Activated CD8-positive, alpha-beta memory T cell treated with anti-CD3 and anti-CD28 coated beads, Interleukin-2, amount 10 ng/mL, durations not matched to agents 7 days and 5 days (primary cell): ENCODE data around the gene HELZ. TPM values are rescaled to one million over a fixed set of nuclear protein-coding genes. Genes with fewer than 3 reads are reported as not detected.
"Not testable (repeated sequence)": the region's sequence is repeated elsewhere in the genome, so short reads cannot be mapped to it uniquely, and the experiment has no call there.

Experiments used
- ATAC-seq: fragments of 150-1000 bp; cut with Tn5 transposase; one replicate; pipeline ENCODE4 v1.10.0; 2021; ENCODE audit warnings: moderate library complexity
- CTCF ChIA-PET: fragments of 350-600 bp; sonication (Branson Sonifier 250); formaldehyde crosslinking; loops from one replicate; lab custom pipeline; 2021; ENCODE audit warnings: antibody characterized with exemption; lab: Charles Lee
- DNase-seq: peaks from one replicate; pipeline ENCODE4 v3.0.0-alpha.2; 2020
- H3K27ac Mint-ChIP-seq: one replicate; pipeline ENCODE4 v1.8.0; 2021; ENCODE audit warnings: mild to moderate bottlenecking, mixed read lengths
- H3K27me3 Mint-ChIP-seq: one replicate; pipeline ENCODE4 v1.8.0; 2021; ENCODE audit warnings: mixed read lengths
- H3K36me3 Mint-ChIP-seq: one replicate; pipeline ENCODE4 v1.8.0; 2021; ENCODE audit warnings: mild to moderate bottlenecking, mixed read lengths
- H3K4me1 Mint-ChIP-seq: one replicate; pipeline ENCODE4 v1.8.0; 2021; ENCODE audit warnings: mixed read lengths
- H3K4me3 Mint-ChIP-seq: one replicate; pipeline ENCODE4 v1.8.0; 2021; ENCODE audit warnings: mild to moderate bottlenecking, moderate library complexity, mixed read lengths
- H3K9me3 Mint-ChIP-seq: one replicate; pipeline ENCODE4 v1.8.0; 2022; ENCODE audit warnings: low read depth, mixed read lengths
- total RNA-seq, 2 experiments: library from RNA; stranded (reverse); gene quantifications; one replicate each; pipeline ENCODE4 v1.2.3, GENCODE V29; 2021

The HELZ gene
- total RNA-seq, 2 experiments from 2014 or later: 77.5 to 102 TPM

GRCh38 chr17:67260170-67260987, 15.4 kb upstream of the HELZ start:
- ATAC-seq: no peak
- DNase-seq: no peak
- Mint-ChIP-seq H3K27me3 (no peaks in the 10 kb centered on the region), H3K36me3 (peaks cover 20% of the 10 kb centered on the region), H3K9me3 (peaks cover 2% of the 10 kb centered on the region), H3K4me3 (no peak overlapping the region), H3K4me1 (peaks cover 48% of the 10 kb centered on the region), H3K27ac (peak overlapping the region; percentile 68)
- CTCF ChIA-PET: no interaction called here

GRCh38 chr17:67258821-67259468, 13.9 kb upstream of the HELZ start:
- CTCF ChIA-PET: interaction anchor here (0.8 to 2.5 kb wide), 7 partner anchors 11 to 117 kb away, joined by 3 to 11 read pairs (median 4); partner anchors contain the start of gene HELZ
- H3K4me1 Mint-ChIP-seq: peaks cover 48% of the 10 kb centered on the region
- H3K9me3 Mint-ChIP-seq: peaks cover 2% of the 10 kb centered on the region
- peak overlapping the region; percentile 84 for H3K27ac Mint-ChIP-seq
- H3K36me3 Mint-ChIP-seq: peaks cover 20% of the 10 kb centered on the region
- peak; percentile 83 for DNase-seq
- no peaks in the 10 kb centered on the region for H3K27me3 Mint-ChIP-seq
- ATAC-seq: peak; percentile 61
- peak overlapping the region; percentile 53 for H3K4me3 Mint-ChIP-seq

GRCh38 chr17:67256075-67256732, 11.2 kb upstream of the HELZ start:
- peaks cover 2% of the 10 kb centered on the region for H3K9me3 Mint-ChIP-seq
- peaks cover 20% of the 10 kb centered on the region for H3K36me3 Mint-ChIP-seq

GRCh38 chr17:67253384-67253783, 8.4 kb upstream of the HELZ start:
- CTCF ChIA-PET: no interaction called here
- H3K4me1 Mint-ChIP-seq: peaks cover 31% of the 10 kb centered on the region
- H3K36me3 Mint-ChIP-seq: peaks cover 13% of the 10 kb centered on the region
- ATAC-seq (no peak), DNase-seq (no peak)
- H3K9me3 Mint-ChIP-seq: peaks cover 2% of the 10 kb centered on the region
- no peak overlapping the region for H3K27ac Mint-ChIP-seq
- H3K4me3 Mint-ChIP-seq: no peak overlapping the region
- no peaks in the 10 kb centered on the region for H3K27me3 Mint-ChIP-seq

More at GRCh38 chr17:67256075-67256732, 11.2 kb upstream of the HELZ start:
- Mint-ChIP-seq H3K4me1 (peaks cover 49% of the 10 kb centered on the region), H3K27me3 (no peaks in the 10 kb centered on the region), H3K27ac (peak overlapping the region; percentile 32), H3K4me3 (no peak overlapping the region)
- ATAC-seq: no peak
- no peak for DNase-seq
- CTCF ChIA-PET: interaction anchor here (1.2 to 2.5 kb wide), 3 partner anchors 8 to 11 kb away, joined by 3 to 11 read pairs (median 3); no protein-coding TSS in a partner anchor

- ATAC-seq, H3K4me3 Mint-ChIP-seq, CTCF ChIA-PET, H3K27me3 Mint-ChIP-seq, H3K27ac Mint-ChIP-seq, H3K9me3 Mint-ChIP-seq, DNase-seq: not testable (repeated sequence)
- H3K36me3 Mint-ChIP-seq: peaks cover 17% of the 10 kb centered on the region
- H3K4me1 Mint-ChIP-seq: peaks cover 32% of the 10 kb centered on the region
Measured at GRCh38 chr17:67251586-67251985, 6.6 kb upstream of the HELZ start.

- peaks cover 14% of the 10 kb centered on the region for H3K36me3 Mint-ChIP-seq
- CTCF ChIA-PET: interaction anchor here (2.5 kb wide), 1 partner anchor 9 kb away, joined by 11 read pairs; no protein-coding TSS in a partner anchor
- no peak for ATAC-seq
Measured at GRCh38 chr17:67248291-67248690, 3.3 kb upstream of the HELZ start.

GRCh38 chr17:67247416-67247900, 2.5 kb upstream of the HELZ start:
- Mint-ChIP-seq H3K4me3 (peak overlapping the region; percentile 79), H3K9me3 (no peaks in the 10 kb centered on the region), H3K4me1 (peaks cover 35% of the 10 kb centered on the region), H3K27me3 (no peaks in the 10 kb centered on the region), H3K27ac (peak overlapping the region; percentile 93), H3K36me3 (peaks cover 16% of the 10 kb centered on the region)
- DNase-seq (no peak), ATAC-seq (no peak)
- CTCF ChIA-PET: interaction anchor here (2.5 kb wide), 1 partner anchor 10 kb away, joined by 11 read pairs; no protein-coding TSS in a partner anchor

More at GRCh38 chr17:67248291-67248690, 3.3 kb upstream of the HELZ start:
- H3K27me3 Mint-ChIP-seq: no peaks in the 10 kb centered on the region
- no peaks in the 10 kb centered on the region for H3K9me3 Mint-ChIP-seq
- H3K27ac Mint-ChIP-seq: peak overlapping the region; percentile 31
- DNase-seq: no peak
- H3K4me3 Mint-ChIP-seq: no peak overlapping the region
- H3K4me1 Mint-ChIP-seq: peaks cover 30% of the 10 kb centered on the region

- Mint-ChIP-seq H3K27ac (peak overlapping the region; percentile 93), H3K4me3 (peak overlapping the region; percentile 79), H3K4me1 (peaks cover 37% of the 10 kb centered on the region), H3K36me3 (peaks cover 17% of the 10 kb centered on the region), H3K27me3 (no peaks in the 10 kb centered on the region), H3K9me3 (no peaks in the 10 kb centered on the region)
- CTCF ChIA-PET: interaction anchor here (2.5 kb wide), 1 partner anchor 11 kb away, joined by 11 read pairs; no protein-coding TSS in a partner anchor
- ATAC-seq (peak; percentile 51), DNase-seq (peak; percentile 79)
Measured at GRCh38 chr17:67246653-67247415, 1.8 kb upstream of the HELZ start.

- no peaks in the 10 kb centered on the region for H3K27me3 Mint-ChIP-seq
- peaks cover 42% of the 10 kb centered on the region for H3K4me1 Mint-ChIP-seq
- CTCF ChIA-PET: interaction anchor here (1.8 to 2.0 kb wide), 2 partner anchors 12 to 46 kb away, joined by 4 to 7 read pairs; no protein-coding TSS in a partner anchor
- H3K9me3 Mint-ChIP-seq: no peaks in the 10 kb centered on the region
- ATAC-seq (no peak), DNase-seq (no peak)
- H3K4me3 Mint-ChIP-seq: peak overlapping the region; percentile 79
- peak overlapping the region; percentile 93 for H3K27ac Mint-ChIP-seq
- H3K36me3 Mint-ChIP-seq: peaks cover 22% of the 10 kb centered on the region
Measured at GRCh38 chr17:67246403-67246652, 1.3 kb upstream of the HELZ start.

- CTCF ChIA-PET: interaction anchor here (0.9 to 2.0 kb wide), 4 partner anchors 11 to 46 kb away, joined by 3 to 7 read pairs (median 4); no protein-coding TSS in a partner anchor
- Mint-ChIP-seq H3K27me3 (no peaks in the 10 kb centered on the region), H3K9me3 (no peaks in the 10 kb centered on the region), H3K4me3 (peak overlapping the region; percentile 85), H3K4me1 (peaks cover 47% of the 10 kb centered on the region), H3K36me3 (peaks cover 27% of the 10 kb centered on the region), H3K27ac (peak overlapping the region; percentile 93)
- ATAC-seq: peak; percentile 31
- peak; percentile 60 for DNase-seq
Measured at GRCh38 chr17:67245694-67246402, 852 bp upstream of the HELZ start.

GRCh38 chr17:67244431-67245072, 444 bp downstream of the HELZ start:
- DNase-seq: no peak
- CTCF ChIA-PET: interaction anchor here (0.9 to 2.0 kb wide), 3 partner anchors 14 to 47 kb away, joined by 3 to 7 read pairs (median 4); no protein-coding TSS in a partner anchor
- peaks cover 60% of the 10 kb centered on the region for H3K4me1 Mint-ChIP-seq

More at GRCh38 chr17:67244431-67245072, 444 bp downstream of the HELZ start:
- Mint-ChIP-seq H3K36me3 (peaks cover 36% of the 10 kb centered on the region), H3K27ac (peak overlapping the region; percentile 85), H3K27me3 (no peaks in the 10 kb centered on the region), H3K4me3 (peak overlapping the region; percentile 85), H3K9me3 (no peaks in the 10 kb centered on the region)
- ATAC-seq: peak; percentile 34
